Panc1 (cell line): Measurements from ENCODE around the gene AMZ1.
"Not testable (repeated sequence)": the region's sequence is repeated elsewhere in the genome, so short reads cannot be mapped to it uniquely, and the experiment has no call there.

ENCODE experiments used
- POLR2AphosphoS5 ChIP-seq: IDR thresholded peaks from 2 replicates; pipeline ENCODE4 v1.6.1; 2012; ENCODE audit warnings: mild to moderate bottlenecking, low read depth, low read length, moderate library complexity
- SIN3A ChIP-seq: IDR thresholded peaks from 2 replicates; pipeline ENCODE4 v1.6.1; 2012; ENCODE audit warnings: low read depth, mild to moderate bottlenecking, low read length, moderate library complexity, borderline replicate concordance; ENCODE audit not compliant: insufficient read depth
- TF ChIP-seq, protein P1 (sequence below): fragments of 450-650 bp; IDR thresholded peaks from 2 replicates; pipeline ENCODE4 v1.5.1; 2017; ENCODE audit warnings: mild to moderate bottlenecking
- TF ChIP-seq, protein P2 (sequence below), 2 experiments: IDR thresholded peaks; 2 replicates each; pipeline ENCODE4 v1.6.1; 2011 to 2012; ENCODE audit warnings: low read depth in 2 of 2, control low read depth in 1 of 2, low read length in 1 of 2, mild to moderate bottlenecking in 1 of 2, moderate library complexity in 1 of 2; ENCODE audit not compliant: insufficient read depth in 1 of 2

DNA sequence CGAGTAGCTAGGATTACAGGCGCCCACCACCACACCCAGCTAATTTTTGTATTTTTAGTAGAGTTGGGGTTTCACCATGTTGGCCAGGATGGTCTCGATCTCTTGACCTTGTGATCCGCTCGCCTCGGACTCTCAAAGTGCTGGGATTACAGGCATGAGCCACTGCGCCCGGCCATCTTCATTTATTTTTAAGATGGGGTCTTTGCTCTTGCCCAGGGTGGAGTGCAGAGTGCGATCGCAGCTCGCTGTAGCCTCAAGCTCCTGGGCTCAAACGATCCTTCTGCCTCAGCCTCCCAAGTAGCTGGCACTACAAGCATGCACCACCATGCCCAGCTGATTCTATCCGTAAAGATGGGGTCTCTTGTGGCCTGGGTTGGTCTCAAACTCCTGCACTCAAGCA, 39.2 kb downstream of the AMZ1 start:
- TF ChIP-seq, protein P1, sequence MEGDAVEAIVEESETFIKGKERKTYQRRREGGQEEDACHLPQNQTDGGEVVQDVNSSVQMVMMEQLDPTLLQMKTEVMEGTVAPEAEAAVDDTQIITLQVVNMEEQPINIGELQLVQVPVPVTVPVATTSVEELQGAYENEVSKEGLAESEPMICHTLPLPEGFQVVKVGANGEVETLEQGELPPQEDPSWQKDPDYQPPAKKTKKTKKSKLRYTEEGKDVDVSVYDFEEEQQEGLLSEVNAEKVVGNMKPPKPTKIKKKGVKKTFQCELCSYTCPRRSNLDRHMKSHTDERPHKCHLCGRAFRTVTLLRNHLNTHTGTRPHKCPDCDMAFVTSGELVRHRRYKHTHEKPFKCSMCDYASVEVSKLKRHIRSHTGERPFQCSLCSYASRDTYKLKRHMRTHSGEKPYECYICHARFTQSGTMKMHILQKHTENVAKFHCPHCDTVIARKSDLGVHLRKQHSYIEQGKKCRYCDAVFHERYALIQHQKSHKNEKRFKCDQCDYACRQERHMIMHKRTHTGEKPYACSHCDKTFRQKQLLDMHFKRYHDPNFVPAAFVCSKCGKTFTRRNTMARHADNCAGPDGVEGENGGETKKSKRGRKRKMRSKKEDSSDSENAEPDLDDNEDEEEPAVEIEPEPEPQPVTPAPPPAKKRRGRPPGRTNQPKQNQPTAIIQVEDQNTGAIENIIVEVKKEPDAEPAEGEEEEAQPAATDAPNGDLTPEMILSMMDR, result not testable (repeated sequence)
- not testable (repeated sequence) for TF ChIP-seq SIN3A, POLR2AphosphoS5
- TF ChIP-seq, protein P2, sequence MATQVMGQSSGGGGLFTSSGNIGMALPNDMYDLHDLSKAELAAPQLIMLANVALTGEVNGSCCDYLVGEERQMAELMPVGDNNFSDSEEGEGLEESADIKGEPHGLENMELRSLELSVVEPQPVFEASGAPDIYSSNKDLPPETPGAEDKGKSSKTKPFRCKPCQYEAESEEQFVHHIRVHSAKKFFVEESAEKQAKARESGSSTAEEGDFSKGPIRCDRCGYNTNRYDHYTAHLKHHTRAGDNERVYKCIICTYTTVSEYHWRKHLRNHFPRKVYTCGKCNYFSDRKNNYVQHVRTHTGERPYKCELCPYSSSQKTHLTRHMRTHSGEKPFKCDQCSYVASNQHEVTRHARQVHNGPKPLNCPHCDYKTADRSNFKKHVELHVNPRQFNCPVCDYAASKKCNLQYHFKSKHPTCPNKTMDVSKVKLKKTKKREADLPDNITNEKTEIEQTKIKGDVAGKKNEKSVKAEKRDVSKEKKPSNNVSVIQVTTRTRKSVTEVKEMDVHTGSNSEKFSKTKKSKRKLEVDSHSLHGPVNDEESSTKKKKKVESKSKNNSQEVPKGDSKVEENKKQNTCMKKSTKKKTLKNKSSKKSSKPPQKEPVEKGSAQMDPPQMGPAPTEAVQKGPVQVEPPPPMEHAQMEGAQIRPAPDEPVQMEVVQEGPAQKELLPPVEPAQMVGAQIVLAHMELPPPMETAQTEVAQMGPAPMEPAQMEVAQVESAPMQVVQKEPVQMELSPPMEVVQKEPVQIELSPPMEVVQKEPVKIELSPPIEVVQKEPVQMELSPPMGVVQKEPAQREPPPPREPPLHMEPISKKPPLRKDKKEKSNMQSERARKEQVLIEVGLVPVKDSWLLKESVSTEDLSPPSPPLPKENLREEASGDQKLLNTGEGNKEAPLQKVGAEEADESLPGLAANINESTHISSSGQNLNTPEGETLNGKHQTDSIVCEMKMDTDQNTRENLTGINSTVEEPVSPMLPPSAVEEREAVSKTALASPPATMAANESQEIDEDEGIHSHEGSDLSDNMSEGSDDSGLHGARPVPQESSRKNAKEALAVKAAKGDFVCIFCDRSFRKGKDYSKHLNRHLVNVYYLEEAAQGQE (IDR thresholded peaks at IDR 0.05; ENCODE audit: insufficient read depth in 1 of 2, low read depth in 2 of 2, low read length in 1 of 2), result not testable (repeated sequence)
